GM18519 (cell line): Measurements from ENCODE around the gene LYPD4.

Source experiments
- ATAC-seq: cut with Tn5 transposase; IDR thresholded peaks from one replicate; pipeline ENCODE4 v1.9.1; 2021; ENCODE audit warnings: mild to moderate bottlenecking, moderate library complexity; ENCODE audit not compliant: unreplicated experiment, low FRiP score

The LYPD4 gene

GRCh38 chr19:41844601-41845000, at the start of gene LYPD4:
Gene LYPD4 (minus strand): TSS chr19:41844683. CDS start chr19:41839285, 5,398 bp downstream.
- no peak for ATAC-seq

GRCh38 chr19:41893899-41894298, 49.4 kb upstream of the LYPD4 start:
- no peak for ATAC-seq

GRCh38 chr19:41892173-41892902, 47.9 kb upstream of the LYPD4 start:
- ATAC-seq, result no peak

GRCh38 chr19:41890936-41891335, 46.5 kb upstream of the LYPD4 start:
- no peak for ATAC-seq

GRCh38 chr19:41889896-41890295, 45.4 kb upstream of the LYPD4 start:
- ATAC-seq, result no peak

GRCh38 chr19:41888926-41889325, 44.4 kb upstream of the LYPD4 start:
- no peak for ATAC-seq

GRCh38 chr19:41887711-41888382, 43.4 kb upstream of the LYPD4 start:
- no peak for ATAC-seq

- no peak for ATAC-seq
Observed at GRCh38 chr19:41886761-41887710, 42.6 kb upstream of the LYPD4 start.

GRCh38 chr19:41883821-41884733, 39.6 kb upstream of the LYPD4 start:
- peak; percentile 41 for ATAC-seq

- ATAC-seq, result no peak
Observed at GRCh38 chr19:41883463-41883820, 39.0 kb upstream of the LYPD4 start.

- no peak for ATAC-seq
Observed at GRCh38 chr19:41882568-41883462, 38.3 kb upstream of the LYPD4 start, which contains the start of gene ARHGEF1. Gene ARHGEF1 (plus strand): TSS chr19:41883184. CDS start chr19:41888083, 4,899 bp downstream.

GRCh38 chr19:41880329-41880708, 35.8 kb upstream of the LYPD4 start:
- ATAC-seq, result no peak

GRCh38 chr19:41879670-41880328, 35.3 kb upstream of the LYPD4 start:
- ATAC-seq, result no peak

- ATAC-seq, result no peak
Observed at GRCh38 chr19:41879080-41879479, 34.6 kb upstream of the LYPD4 start.

GRCh38 chr19:41877916-41878905, 33.7 kb upstream of the LYPD4 start:
- ATAC-seq, result no peak

- peak; percentile 28 for ATAC-seq
Observed at GRCh38 chr19:41876847-41877832, 32.7 kb upstream of the LYPD4 start, which contains the start of gene CD79A. Gene CD79A (plus strand): TSS chr19:41877279. CDS start chr19:41877305, 26 bp downstream.
